Hematopoietic multipotent progenitor cell treated with erythropoietin and hydrocortisone succinate and interleukin-3 and kit ligand, for 15 days (in vitro differentiated cells): Measurements from ENCODE around the gene MINAR2.
A peak's percentile ranks its signal among the peaks of the same experiment; 100 is the strongest.

ENCODE experiments used
- DNase-seq: peaks from one replicate; pipeline ENCODE4 v3.0.0-alpha.2; 2015; ENCODE audit warnings: low spot score

Gene MINAR2, protein sequence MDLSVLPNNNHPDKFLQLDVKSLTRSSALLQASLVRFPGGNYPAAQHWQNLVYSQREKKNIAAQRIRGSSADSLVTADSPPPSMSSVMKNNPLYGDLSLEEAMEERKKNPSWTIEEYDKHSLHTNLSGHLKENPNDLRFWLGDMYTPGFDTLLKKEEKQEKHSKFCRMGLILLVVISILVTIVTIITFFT

DNA sequence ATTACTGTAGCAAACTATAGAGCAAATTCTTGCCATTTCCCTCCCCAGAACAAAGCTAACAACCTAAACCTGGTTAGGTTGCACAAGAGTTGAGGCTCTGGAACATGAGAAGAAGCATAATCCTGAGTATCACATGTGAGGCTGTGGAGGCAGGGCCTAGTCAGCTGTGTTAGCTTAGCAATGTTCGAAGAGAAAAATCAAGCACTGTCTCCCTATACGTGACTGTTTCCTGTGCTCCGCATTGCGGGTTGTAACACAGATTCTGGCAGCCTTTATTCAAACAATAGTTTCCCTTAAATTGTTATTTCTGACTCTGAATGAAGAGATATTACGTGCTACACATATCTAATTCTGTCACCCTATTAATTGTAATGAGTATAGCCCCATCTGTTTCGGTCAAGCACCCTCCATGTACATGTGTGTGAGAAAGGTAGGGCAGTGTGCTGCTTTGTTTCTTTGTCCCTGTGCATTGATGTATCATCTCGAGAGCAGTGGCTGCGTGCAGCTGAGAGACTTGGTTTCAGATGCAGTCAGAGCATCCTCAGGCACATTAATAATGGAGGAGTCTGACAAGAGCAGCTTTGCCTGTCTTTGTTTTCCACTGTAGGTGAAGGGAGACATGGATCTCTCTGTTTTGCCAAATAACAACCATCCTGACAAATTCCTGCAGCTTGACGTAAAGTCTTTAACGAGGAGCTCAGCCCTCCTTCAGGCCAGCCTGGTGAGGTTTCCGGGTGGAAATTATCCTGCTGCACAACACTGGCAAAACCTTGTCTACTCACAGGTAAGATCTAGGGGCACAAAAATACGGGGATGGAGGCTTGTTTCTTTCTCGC, at the start of gene MINAR2:
Gene MINAR2 (plus strand): TSS at position 523 of the 836 bp plus-strand sequence. CDS start 97 bp downstream, at position 620.
- no peak for DNase-seq

DNA sequence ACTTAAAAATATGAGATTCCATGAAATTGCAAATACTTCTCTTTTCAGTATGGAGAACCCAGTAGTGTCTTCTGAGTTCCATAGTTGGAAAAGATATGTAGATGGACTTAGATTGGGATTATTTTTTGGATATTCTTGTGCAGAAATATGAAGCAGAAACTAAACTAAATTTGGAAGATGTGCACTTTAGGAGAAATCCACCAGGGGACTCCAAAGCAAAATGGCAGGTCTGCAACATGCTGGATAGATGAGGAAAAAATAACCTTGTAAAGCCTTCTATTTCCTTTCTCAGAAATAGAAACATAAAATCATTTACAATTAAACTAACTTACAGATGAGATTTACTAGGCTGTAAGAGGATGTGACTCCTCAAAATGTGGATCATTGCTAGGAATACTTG, 49.2 kb upstream of the MINAR2 start:
- DNase-seq: no peak

DNA sequence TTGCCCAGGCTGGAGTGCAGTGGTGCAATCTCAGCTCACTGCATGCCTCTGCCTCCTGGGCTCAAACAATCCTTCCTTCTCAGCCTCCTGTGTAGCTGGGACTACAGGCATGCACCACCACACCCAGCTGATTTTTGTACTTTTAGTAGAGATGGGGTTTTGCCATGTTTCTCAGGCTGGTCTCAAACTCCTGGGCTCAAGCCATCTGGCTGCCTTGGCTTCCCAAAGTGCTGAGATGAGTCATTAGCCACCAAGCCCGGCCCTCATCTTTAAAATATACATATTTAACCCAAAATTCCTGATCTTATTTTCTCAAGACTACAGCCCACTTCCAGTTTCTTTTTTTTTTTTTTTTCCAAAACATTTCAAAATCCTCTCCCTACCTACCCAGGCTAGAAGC, 31.7 kb upstream of the MINAR2 start:
- DNase-seq: no peak

DNA sequence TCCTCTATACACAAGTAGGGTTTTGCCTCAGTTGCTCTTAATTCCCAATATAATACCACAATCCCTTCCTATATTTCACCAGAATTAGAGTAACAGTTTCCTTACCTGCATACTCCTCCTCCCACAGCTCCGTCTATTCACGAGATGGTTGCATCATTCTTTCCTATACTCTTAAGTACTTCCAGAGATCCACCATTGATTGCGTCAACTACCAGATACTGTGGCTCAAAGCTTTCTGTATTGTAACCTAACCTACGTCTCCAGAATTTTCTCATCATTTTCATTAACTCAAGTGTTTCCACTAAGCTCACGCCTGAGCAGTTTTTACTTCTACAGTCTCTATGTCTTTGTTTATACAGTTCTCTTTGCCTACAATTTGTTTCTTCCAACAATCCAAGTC, 31.2 kb upstream of the MINAR2 start:
- DNase-seq: no peak

DNA sequence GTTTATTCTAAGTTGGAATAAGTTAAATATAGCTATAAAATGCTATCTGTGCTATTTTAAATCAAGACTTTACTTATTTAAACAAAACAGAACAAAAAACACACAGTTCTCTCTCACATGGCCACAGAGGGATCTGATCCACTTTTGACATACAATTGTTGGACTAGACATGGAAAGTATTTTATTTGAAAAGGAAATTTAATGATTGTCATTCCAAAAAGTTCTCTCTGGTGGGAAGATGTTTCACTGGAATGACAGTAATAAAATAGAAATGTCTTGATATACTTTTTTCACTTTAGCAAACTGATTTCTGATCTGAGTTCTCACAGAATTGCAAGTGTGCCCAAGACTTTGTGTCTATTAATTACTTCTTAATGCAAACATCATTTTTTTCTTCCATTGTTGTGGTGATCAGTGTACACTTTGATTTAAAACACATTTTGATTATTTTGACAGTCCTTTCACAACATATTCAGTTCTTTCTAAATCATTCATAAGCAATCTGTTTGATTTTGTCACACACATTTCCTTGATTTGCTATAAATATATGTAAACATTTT, 30.1 kb upstream of the MINAR2 start:
- no peak for DNase-seq

DNA sequence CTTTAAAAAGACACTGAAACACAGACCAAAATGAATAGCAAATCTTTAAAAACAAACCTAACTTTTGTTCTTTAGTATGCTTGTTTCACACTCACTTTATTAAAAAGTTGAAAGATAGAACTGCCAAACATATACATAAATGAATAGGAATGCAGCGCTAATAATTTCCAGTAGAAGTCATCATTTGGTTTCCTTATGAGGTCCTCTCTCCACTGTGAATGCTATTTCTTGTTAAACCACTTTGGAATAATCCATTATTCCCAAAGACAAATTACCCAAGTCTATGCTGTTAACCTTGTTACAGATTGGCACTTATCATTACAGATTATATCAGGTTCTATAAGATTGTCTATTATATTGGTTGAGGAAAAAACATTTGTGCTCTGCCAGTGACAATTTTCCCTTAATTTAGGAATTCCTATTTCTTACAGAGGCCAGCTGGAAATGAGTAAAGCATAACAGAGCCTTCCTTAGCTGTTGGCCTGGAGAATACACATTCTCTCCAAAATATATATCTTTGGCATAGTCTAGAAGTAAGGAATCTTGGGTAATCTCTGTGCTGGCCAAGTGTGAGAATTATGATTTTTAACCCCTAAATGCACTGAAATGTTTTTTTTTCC, 29.3 kb upstream of the MINAR2 start:
- DNase-seq: no peak

DNA sequence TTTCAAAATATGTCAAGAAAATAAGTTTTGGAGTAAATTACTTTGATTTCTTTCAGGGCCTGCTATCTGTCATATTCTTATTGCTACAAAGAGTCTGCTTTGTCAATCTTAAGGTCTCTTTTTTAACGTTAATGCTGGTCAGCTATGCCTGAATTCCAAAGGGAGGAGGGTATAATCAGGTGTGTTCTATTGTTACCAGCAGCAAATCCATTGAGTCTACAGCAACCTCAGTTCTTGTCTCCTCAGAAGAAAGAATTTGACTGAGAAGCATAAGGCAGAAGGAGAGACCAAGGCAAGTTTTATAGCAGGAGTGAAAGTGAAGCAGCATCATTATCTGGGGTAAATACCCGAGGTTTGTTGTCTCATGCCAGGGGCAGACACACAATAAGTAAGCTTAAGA, 23.7 kb upstream of the MINAR2 start:
- DNase-seq: no peak

DNA sequence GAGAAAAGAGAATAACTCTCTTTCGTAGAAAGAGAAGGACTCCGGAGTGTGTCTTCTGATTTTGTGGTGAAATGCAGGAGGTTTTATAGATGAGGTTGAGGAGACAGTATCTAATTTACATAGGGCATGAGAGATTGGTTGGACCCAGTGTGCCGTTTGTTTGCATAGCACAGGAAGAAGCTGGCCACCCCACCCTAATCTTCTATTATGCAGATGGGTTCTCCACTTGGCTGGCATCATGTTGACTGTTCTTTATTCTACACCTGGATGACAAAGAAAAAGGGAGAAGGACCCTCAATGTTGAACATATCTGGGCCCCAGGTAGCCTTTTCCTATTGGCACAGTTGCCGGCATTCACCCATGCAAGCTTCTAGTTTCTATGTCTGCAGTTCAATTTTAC, 23.2 kb upstream of the MINAR2 start:
- DNase-seq: no peak

DNA sequence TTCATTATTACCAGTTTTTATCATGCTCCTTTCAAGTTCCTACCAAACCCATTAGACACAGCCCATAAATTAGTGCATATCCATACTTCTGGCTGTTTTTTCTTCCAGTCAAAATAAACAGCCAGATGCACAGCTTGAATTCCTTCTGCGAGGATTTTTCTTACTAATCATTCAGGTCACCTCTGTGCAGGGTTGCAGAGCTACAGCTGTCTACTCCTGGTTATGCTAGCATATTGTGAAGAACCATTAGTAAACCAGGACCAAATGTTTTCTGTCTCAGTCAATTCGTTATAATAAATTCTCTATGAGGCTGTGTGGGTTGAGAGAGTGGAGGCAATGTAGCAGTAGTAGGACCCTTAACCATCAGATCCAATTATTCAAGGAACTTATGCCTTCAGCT, 8.1 kb upstream of the MINAR2 start:
- DNase-seq: no peak

DNA sequence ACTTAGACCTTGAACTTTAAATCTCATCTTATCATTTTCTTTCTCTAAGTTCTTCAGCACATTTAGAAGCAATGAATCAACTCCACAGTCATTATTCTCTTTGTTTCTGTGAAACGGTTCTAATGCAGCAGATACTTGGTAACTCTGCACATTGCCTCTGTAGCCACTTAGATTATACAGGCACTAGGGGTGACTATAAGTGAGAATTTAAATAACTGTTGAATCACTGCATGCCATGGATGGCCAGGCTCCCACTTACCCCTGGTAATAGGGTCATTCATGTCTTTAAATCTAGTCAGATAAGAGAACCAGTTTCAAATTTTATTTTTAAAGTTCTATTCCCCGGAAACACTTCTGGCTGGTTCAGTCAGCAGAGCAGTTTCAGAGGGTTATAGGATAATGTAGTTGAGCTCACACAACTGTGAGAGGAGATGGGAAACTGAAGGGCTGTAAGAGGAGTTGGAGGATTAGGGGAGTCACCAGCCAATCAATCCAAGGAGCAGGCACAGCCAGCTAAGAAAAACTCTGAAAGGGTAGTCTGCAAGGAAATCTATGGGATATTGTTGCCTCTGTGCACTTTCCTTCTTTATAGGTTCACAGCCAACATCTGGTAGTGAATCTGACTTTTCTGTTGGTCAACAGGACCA, 4.2 kb upstream of the MINAR2 start:
- no peak for DNase-seq

DNA sequence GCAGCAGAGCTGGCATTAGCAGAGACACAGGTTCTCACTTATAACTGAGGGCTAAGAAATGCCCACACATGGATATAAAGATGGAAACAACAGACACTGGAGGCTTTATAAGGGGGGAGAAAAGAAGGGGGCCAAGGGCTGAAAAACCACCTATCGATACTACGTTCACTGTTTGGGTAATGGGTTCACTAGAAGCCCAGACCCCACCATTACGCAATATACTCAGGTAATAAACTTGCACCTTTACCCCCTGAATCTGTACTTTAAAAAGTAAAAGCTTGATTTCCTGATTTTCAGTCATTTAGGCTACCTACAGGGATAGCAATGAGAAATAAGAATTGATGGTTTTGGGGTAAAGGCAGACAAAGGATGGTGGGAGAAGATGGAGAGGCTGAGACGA, 1.9 kb upstream of the MINAR2 start:
- no peak for DNase-seq

DNA sequence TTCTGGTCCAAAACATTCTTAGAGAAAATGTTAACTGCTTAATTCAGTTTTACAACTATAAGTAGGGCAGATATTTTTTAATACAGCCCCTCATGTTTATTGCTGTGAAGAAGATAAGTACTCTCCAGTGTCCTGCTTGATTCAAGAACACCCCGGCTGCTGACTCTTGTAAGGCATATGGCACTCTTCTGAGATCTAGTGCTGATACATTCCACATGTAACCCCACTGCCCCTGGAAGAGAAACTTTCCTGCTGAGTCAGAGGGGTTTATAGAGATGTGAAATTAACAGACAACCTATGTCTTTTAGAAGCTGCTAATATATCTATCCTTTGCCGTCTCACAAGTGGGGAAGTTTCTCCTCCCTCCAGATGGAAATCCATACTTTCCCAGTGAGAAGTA, 1.0 kb upstream of the MINAR2 start:
- DNase-seq: no peak

DNA sequence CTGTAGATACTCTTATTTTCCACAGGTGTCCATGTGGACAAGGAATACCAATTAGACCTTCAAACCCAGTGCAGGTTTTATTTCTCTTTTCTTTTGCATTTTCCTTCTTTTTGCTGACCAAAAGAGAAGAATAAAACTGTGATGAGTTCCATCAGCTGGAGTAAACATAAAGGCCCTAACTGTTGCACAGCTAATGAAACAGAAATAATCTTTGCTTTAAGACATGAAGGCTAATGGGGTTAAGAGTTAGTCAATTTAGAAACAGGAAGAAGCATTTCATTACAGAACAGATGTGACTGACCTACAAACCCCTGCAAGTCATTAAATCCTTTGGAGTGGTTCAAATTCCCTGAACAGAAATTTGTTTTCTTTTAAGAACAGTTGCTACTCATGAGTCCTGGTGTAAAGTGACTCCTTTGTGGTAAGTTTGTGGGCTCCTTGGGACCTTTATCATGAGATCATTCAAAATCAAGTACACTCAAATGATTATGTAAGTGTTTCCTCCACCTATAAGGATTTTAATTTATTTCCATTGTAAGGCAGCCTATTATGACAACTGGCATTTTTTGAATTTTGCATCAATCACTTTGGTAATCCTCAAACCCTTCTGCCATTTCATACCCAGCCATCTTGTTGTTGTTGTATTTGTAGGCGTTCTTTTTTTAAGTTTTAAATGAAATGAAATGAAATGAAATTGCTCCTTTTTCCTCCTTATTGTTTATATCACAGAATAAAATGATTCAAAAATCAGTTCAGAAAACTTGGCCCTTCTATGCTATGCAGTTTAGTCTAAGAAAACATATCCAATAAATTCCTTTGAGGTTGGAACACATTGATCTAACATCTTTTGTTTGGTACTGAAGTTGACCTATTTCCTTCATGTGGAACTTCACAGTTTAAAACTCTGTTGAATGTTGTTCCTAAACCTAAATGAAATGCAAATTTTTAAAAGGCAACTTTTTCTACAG, 1.3 kb downstream of the MINAR2 start:
- no peak for DNase-seq

DNA sequence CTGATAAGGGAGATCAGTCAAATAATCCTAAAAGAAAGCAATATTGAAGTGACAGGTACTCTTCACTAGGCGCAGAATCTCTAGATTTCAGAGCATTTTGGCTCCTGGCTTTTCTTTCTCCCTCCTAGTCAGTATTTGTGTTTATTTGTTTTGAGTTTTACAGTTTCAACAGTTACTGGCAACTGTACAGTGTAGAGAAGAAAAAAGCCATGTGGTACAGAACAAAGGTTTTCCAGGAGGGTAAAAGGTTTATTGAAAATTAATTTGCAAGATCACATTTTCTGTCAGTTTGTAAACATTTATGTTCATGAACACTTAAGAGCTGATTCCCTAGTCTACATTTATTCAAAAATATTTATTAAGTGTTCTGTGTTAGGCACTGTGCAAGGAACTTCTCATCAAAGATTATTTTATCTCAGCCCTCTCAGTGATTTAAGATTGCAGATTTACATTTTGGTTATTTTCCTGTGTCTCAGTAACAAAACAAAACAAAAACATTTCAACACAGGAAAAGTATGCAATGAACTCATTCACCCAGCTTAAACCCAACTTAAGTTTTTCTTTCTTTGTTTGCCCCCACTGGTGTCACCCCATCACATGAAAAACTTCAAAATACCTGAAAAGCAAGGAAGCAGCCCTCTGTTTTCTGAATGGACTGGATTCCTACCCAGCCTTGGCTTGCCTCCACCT, 12.9 kb downstream of the MINAR2 start:
- DNase-seq: no peak

DNA sequence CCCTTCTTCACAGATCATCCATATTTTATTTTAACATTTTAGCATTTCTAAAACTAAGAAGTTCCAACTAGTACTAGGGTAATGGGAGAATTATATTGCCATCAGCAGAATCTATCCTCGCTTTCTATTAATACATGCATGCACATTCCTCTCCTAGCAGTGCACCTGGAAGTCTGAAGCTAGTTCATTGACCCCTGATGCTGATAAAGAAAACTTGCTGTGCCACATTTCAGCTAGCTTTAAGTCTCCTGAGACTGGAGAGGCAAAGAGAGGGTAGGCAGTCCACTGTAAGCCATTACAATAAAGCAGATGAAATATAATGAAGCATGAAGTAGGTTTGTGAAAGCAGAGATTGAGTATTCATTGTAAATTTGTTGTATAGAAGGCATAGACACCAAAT, 15.8 kb downstream of the MINAR2 start:
- DNase-seq: no peak

DNA sequence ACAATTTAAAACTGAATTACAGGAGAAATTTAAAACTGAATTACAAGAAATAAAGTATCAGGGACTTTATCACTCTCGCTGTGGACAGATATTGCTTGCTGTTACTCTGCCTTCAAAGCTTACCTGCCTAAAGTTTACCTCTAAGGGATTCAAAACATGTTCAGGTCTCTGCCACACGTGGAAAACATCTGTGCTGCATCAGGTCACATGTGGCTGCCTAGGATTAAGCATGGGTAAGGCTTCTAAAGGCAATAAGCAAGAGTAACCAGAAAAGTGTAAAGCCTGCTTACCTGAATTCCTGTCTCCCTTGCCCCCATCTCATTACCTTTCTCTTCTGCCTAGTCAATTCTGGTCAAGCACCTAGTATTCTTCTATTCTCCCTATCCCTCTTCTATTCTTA, 18.9 kb downstream of the MINAR2 start:
- DNase-seq: no peak

DNA sequence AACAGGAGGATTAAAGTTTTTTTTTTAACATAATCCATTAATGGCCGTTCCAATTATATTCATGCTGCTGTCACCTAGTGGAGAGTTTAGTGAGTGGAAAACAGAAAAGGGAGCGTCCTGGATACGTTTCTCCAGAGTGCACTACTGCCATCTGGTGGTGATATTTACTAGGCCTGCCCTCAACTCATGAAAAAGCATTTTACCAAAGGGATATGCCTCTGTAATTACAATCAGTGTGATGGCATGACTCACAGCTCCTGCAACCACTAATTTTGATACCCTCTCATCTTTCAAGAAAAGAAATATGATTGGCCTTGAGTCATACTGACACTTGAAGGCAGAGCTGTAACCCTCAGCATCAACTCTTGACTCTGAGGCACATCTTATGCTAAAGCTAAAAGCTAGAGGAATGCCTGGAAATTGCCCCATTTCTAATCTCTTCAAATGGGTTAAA, 20.1 kb downstream of the MINAR2 start:
- peak; percentile 66 for DNase-seq

DNA sequence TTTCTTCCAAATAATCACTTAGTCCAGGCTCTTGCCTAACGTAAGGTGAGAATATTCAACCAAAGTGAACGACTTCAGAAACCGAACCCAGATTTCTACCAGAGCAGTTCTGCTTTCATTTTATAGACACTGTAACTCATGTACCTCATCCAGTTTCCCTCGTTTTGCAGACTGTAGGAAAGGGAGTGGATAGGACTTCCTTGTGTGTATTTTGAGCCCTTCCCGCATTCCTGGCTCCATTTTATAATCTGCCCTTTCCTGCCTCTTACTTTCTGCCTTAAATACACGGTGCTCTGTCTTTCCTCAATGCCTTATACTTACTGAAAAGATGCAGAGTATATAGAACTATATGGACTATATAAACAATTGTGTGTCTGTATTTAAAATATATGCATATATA, 20.8 kb downstream of the MINAR2 start:
- DNase-seq: no peak

DNA sequence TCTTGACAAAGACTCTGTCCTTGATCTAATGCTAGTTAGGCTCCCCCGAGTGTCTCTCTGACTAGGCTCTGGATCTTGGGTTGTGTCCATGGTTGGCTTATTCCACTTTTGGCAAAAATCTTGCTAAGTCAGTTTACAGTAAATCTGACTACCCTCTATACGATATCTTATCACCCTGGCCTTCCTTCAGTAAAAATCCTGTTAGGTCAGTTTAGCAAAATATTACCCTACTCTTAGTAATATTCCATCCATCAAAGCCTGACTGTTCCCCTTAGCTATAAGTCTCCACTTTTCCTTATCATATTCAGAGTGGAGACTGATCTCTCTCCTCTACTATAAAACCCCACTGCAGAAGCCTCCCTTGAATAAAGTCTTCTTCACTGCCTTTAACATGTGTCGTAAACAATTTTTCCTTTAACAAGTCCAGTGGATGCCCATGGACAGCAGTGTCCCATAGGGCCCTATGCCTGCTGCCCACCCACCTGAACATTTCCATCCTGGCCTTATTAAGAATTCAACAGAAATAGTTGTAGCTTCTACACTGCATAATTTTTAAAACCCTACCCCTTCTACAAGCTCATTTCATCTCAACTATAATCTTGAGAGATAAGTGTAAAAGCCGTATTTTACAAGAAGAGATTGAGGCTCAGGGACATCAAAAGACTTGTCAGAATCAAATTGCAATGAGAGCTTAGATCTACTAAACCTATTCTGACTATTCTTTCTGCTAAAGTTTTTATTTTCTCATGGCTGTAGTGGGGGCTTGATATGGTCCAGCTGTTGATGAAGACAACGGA, 22.3 kb downstream of the MINAR2 start:
- DNase-seq: no peak
